ENCODE measurements around the gene FAM162A.

DNA sequence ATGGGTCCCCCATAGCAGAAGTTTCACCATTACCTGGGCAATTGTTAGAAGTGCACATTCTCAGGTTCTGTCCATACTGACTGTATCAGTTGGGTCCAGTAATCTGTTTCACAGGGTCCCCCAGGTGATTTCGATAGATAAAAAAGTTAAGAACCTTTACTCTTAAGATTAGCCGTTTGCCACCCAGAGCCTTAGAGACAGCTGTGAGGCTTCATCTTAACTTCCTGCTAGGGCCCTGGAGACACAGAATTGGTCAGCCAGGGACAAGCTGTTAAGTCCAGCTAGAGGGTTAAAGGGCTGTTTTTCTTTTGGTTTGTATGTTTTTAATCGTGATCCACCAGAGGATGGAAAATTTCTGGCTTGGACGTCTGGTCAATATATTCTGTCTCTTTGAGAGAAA, 6.7 kb downstream of the FAM162A start:
- TF ChIP-seq POLR2A (IDR thresholded peaks at IDR 0.05; ENCODE audit: low read length) (no peak), GATA1 (IDR thresholded peaks at IDR 0.05; ENCODE audit: low read depth, low read length) (no peak)

Data from erythroblast (primary cell).